ENCODE data around the gene LRRC71.
A peak's percentile ranks its signal among the peaks of the same experiment; 100 is the strongest.
"Not testable (repeated sequence)": the region's sequence is repeated elsewhere in the genome, so short reads cannot be mapped to it uniquely, and the experiment has no call there.

Gene LRRC71

DNA sequence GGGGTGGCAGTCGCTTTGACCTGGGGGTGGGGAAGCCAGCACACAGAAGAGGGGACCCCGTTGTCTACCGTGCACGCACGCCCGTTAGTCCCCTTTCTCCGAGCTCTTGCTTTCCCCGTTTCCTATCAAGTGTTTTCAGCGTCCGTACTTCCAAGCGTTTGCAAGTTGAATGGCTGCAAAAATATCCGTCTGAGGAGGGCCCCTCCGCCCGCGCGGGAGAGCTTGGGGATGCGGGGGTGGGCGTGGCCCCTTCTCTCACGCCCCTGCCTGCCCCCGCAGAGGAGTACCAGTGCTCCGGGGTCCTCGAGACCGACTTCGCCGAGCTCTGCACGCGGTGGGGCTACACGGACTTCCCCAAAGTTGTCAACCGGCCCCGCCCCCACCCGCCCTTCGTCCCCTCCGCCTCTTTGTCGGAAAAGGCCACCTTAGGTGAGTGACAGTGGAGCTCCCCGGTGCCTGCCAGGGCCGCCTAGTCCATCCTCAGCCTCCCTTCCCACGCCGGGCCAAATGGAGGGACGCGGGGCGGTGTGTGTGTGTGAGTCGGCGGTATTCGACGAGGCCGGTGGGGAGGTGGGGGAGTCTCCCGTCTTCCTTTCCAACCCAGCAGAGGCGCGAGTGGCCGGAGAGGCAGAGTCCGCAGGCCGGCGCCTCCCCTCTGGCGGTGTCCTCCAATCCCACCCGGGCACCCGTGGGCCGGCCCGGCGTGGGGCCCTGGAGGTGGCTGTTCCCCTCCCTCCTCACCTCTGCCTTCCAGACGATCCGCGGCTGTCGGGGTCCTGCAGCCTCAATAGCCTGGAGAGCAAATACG, 3.4 kb downstream of the LRRC71 start:
- TF ChIP-seq, protein P1, sequence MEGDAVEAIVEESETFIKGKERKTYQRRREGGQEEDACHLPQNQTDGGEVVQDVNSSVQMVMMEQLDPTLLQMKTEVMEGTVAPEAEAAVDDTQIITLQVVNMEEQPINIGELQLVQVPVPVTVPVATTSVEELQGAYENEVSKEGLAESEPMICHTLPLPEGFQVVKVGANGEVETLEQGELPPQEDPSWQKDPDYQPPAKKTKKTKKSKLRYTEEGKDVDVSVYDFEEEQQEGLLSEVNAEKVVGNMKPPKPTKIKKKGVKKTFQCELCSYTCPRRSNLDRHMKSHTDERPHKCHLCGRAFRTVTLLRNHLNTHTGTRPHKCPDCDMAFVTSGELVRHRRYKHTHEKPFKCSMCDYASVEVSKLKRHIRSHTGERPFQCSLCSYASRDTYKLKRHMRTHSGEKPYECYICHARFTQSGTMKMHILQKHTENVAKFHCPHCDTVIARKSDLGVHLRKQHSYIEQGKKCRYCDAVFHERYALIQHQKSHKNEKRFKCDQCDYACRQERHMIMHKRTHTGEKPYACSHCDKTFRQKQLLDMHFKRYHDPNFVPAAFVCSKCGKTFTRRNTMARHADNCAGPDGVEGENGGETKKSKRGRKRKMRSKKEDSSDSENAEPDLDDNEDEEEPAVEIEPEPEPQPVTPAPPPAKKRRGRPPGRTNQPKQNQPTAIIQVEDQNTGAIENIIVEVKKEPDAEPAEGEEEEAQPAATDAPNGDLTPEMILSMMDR (conservative IDR thresholded peaks at IDR 0.05; ENCODE audit: low read length) = no peak
- no peak overlapping the region for H3K4me3 ChIP-seq (ENCODE audit: low read length)
- no peak for DNase-seq (ENCODE audit: low read depth)

DNA sequence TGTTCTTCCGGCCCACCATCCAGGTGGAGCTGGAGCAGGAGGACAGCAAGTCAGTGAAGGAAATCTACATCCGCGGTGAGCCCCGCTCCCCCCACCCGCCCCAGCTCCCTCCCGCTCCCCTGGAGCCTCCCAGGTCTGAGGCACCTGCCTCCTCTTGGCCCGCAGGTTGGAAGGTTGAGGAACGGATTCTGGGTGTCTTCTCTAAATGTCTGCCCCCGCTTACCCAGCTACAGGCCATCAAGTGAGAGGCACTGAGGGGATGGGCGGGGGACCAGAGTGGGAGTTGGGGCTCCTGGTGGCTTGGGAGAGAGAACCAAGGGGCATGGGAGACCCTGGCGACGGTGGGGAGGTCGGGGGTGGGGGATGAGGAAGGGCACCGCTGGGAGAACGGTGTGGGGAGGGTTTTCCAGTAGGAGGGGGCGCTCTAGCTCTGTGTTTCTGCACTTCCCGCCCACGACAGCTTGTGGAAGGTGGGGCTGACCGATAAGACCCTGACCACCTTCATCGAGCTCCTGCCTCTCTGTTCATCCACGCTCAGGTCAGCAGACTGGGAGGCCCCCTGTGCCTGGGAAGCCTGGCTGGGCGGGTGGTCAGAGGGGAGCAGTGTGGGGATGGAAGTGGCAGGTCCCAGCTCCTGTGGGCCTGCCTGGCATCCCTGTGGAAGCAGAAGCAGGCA, 4.2 kb downstream of the LRRC71 start:
- DNase-seq (ENCODE audit: low read depth) = no peak
- TF ChIP-seq, protein P1 (conservative IDR thresholded peaks at IDR 0.05; ENCODE audit: low read length) = no peak
- H3K4me3 ChIP-seq (ENCODE audit: low read length) = no peak overlapping the region

DNA sequence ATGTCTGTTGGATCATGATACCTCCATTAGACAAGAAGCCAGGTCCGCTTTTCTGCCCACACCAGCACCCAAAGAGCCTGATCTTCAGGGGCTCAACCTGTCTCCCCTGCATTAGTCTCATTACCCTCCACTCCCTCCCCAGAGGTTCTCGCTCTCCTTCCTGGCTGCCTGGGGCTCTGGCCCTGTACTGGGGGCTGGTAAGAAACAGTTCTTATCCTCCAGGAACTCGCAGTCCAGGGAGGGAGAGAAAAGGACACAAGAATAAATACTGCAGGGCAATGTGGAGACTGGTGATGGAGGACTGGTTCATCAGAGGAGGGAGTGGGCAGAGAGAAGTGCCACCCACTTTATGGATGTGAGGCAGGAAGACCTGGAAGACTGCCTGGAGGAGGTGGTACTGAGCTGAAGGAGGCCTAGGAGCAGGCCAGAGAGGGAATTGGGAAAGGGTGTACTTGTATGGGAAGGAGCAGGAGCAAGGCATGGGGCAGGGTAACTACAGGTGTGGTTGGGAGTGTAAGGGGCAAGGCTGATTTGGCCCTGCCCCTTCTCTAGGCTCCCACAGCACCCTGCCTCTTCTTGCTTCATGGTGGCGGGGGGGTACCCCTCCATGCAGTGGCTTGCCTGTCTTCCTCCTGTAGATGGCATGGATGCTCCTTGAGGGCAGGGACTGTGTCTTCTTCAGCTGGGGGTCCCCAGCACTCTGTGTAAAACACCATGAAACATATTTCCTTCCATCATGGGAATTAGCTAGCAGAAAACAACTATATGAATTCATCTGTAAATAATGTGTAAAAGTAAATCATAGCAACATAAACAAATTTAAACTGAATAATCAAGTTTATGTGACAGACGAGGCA, 5.0 kb downstream of the LRRC71 start:
- no peak overlapping the region for H3K4me3 ChIP-seq (ENCODE audit: low read length)
- DNase-seq (ENCODE audit: low read depth) = no peak
- TF ChIP-seq, protein P1 (conservative IDR thresholded peaks at IDR 0.05; ENCODE audit: low read length) = no peak

DNA sequence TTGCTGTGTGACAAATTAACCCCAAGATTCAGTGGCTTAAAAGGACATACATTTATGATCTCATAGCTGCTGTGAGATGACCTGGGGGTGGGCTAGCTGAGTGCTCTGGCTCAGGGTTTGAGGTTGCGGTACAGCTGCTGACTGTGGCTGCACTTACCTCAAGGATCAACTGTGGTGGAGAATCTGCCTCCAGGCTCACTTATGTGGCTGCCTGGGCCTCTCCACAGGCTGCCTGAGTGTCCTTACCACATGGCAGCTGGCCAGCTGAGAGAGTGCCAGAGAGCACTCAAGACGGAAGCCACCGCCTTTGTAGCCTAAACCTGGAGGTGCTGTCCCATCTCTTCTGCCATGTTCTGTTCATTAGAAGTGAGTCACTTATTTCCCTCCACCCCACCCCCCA, 5.7 kb downstream of the LRRC71 start:
- DNase-seq (ENCODE audit: low read depth) = peak; percentile 56
- no peak overlapping the region for H3K4me3 ChIP-seq (ENCODE audit: low read length)
- TF ChIP-seq, protein P1 (conservative IDR thresholded peaks at IDR 0.05; ENCODE audit: low read length) = no peak

DNA sequence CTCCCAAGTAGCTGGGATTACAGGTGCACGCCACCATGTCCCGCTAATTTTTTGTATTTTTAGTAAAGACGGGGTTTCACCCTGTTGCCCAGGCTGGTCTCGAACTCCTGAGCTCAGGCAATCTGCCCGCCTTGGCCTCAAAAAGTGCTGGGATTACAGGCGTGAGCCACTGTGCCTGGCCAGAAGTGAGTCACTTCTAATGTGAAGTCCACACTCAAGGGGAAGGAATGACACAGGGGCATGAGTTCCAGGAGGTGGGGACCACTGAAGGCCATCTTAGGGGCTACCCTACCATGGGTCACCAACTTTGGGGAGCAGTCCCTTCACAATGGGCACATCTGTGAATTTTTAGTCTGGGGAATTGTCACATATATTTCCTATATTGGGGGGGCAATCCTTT, 6.3 kb downstream of the LRRC71 start:
- H3K4me3 ChIP-seq (ENCODE audit: low read length); DNase-seq (ENCODE audit: low read depth): not testable (repeated sequence)

DNA sequence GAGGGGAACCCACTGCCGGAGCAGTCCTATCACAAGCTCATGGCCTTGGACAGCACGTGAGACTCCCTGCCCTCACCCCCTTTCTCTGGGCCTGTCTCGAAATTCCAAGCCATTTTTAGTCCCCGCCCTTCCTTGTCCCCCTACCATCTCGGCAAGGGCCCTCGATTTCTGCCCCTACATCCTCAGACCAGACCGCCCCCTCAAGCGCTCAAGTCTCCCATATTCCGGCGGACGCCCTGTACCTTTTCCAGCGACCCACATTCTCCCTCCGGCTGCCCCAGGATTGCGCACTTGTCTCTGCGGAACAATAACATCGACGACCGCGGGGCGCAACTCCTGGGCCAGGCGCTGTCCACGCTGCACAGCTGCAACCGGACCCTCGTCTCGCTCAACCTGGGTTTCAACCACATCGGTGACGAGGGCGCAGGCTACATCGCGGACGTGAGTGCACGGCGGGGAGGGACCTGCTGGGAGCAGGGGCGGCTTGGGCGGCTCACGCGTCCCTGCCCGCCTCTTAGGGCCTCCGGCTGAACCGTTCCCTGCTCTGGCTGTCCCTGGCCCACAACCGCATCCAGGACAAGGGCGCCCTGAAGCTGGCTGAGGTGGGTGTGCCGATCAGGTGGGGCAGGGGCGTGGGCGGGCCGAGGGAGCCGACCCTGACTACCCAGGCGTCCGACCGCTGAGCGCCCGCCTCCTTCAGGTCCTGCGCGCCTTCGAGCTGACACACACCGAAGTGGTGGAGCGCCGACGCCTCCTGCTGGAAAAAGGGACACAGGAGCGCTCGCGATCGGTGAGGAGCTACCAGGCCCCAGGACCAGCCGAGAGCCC, 7.0 kb downstream of the LRRC71 start:
- peak; percentile 58 for DNase-seq (ENCODE audit: low read depth)
- TF ChIP-seq, protein P1 (conservative IDR thresholded peaks at IDR 0.05; ENCODE audit: low read length) = peak; percentile 73
- peak overlapping the region; percentile 49 for H3K4me3 ChIP-seq (ENCODE audit: low read length)
